ENCODE results near the gene CYCS.

CYCS gene

GRCh38 chr7:25125137-25125946 lies at the start of gene CYCS:
Gene CYCS, minus strand, starts transcription at chr7:25125260. Its CDS starts 1,141 bp downstream, at chr7:25124119.
- DNase-seq: peak; percentile 99

GRCh38 chr7:25173184-25173583 lies 48.1 kb upstream of the CYCS start:
- no peak for DNase-seq

- DNase-seq: no peak
Measured at GRCh38 chr7:25171516-25171915, 46.5 kb upstream of the CYCS start.

GRCh38 chr7:25171071-25171470 lies 46.0 kb upstream of the CYCS start:
- no peak for DNase-seq

GRCh38 chr7:25169683-25170082 lies 44.6 kb upstream of the CYCS start:
- DNase-seq: no peak

GRCh38 chr7:25168145-25168544 lies 43.1 kb upstream of the CYCS start:
- no peak for DNase-seq

GRCh38 chr7:25167262-25167843 lies 42.3 kb upstream of the CYCS start:
- no peak for DNase-seq

GRCh38 chr7:25159983-25160596 lies 35.0 kb upstream of the CYCS start:
- DNase-seq: peak; percentile 26

GRCh38 chr7:25158966-25159365 lies 33.9 kb upstream of the CYCS start:
- DNase-seq: no peak

- DNase-seq: no peak
Measured at GRCh38 chr7:25151773-25152172, 26.7 kb upstream of the CYCS start.

GRCh38 chr7:25149836-25150235 lies 24.8 kb upstream of the CYCS start:
- no peak for DNase-seq

- no peak for DNase-seq
Measured at GRCh38 chr7:25148772-25149575, 23.9 kb upstream of the CYCS start.

- no peak for DNase-seq
Measured at GRCh38 chr7:25143763-25144162, 18.7 kb upstream of the CYCS start.

GRCh38 chr7:25139536-25139935 lies 14.5 kb upstream of the CYCS start:
- no peak for DNase-seq

- no peak for DNase-seq
Measured at GRCh38 chr7:25134358-25135010, 9.4 kb upstream of the CYCS start.

- peak; percentile 3 for DNase-seq
Measured at GRCh38 chr7:25132430-25132829, 7.4 kb upstream of the CYCS start.

GRCh38 chr7:25126751-25127150 lies 1.7 kb upstream of the CYCS start:
- DNase-seq: no peak

- peak; percentile 2 for DNase-seq
Measured at GRCh38 chr7:25124465-25125136, 459 bp downstream of the CYCS start.

GRCh38 chr7:25122373-25122772 lies 2.7 kb downstream of the CYCS start:
- DNase-seq: no peak

GRCh38 chr7:25121599-25121998 lies 3.5 kb downstream of the CYCS start:
- DNase-seq: no peak

- DNase-seq: no peak
Measured at GRCh38 chr7:25119102-25119501, 6.0 kb downstream of the CYCS start.

Measured in KG1 (cell line).